CD14-positive monocyte (primary cell): ENCODE measurements around the gene MEP1A. TPM values are rescaled to one million over a fixed set of nuclear protein-coding genes. Genes with fewer than 3 reads are reported as not detected.

ENCODE experiments used
- DNase-seq, 3 donors: peaks; one replicate each; pipeline ENCODE4 v3.0.0-alpha.2; 2011 to 2022
- H2AFZ ChIP-seq: 2 replicates; pipeline ENCODE4 v1.6.0; 2012; ENCODE audit warnings: mild to moderate bottlenecking, low read depth, low read length, inconsistent platforms; ENCODE audit not compliant: insufficient read depth, poor library complexity, severe bottlenecking
- H3K27ac ChIP-seq, 2 donors: 1 replicate in 1 of 2; 2 replicates in 1 of 2; pipeline ENCODE4 v1.5.1; 2012 to 2013; ENCODE audit warnings: low read length in 2 of 2, control low read depth in 1 of 2, inconsistent platforms in 1 of 2, low read depth in 1 of 2, mild to moderate bottlenecking in 1 of 2
- H3K27me3 ChIP-seq, 2 donors: one replicate each; pipeline versions ENCODE4 v1.6.0 to v1.6.1; 2011 to 2013; ENCODE audit warnings: low read length in 2 of 2; ENCODE audit not compliant: control insufficient read depth in 2 of 2, insufficient read depth in 2 of 2
- H3K36me3 ChIP-seq, 2 donors: replicated peaks in 1 of 2; 1 replicate in 1 of 2; 2 replicates in 1 of 2; pipeline versions ENCODE4 v1.5.1 to v1.6.1; 2012 to 2013; ENCODE audit warnings: low read length in 2 of 2, control low read depth in 1 of 2, inconsistent platforms in 1 of 2, mild to moderate bottlenecking in 1 of 2; ENCODE audit not compliant: insufficient read depth in 2 of 2, control insufficient read depth in 1 of 2
- H3K4me1 ChIP-seq, 2 donors: 1 replicate in 1 of 2; 2 replicates in 1 of 2; pipeline versions ENCODE4 v1.5.1 to v1.6.1; 2012 to 2013; ENCODE audit warnings: low read length in 2 of 2, control low read depth in 1 of 2, inconsistent platforms in 1 of 2, mild to moderate bottlenecking in 1 of 2, moderate library complexity in 1 of 2; ENCODE audit not compliant: insufficient read depth in 2 of 2, control insufficient read depth in 1 of 2
- H3K4me2 ChIP-seq: replicated peaks from 2 replicates; pipeline ENCODE3; 2012; ENCODE audit warnings: low read length, moderate library complexity, mild to moderate bottlenecking; ENCODE audit not compliant: poor library complexity, severe bottlenecking; ENCODE audit errors: extremely low read depth
- H3K4me3 ChIP-seq, 3 experiments: fragments of 200-600 bp in 1 of 3; sonication (generic) in 1 of 3; replicated peaks in 1 of 3; 1 replicate in 2 of 3; 2 replicates in 1 of 3; pipeline ENCODE4 v1.5.1; 2011 to 2013; ENCODE audit warnings: low read length in 3 of 3, mild to moderate bottlenecking in 3 of 3, control low read depth in 2 of 3, low read depth in 2 of 3, inconsistent platforms in 1 of 3, moderate library complexity in 1 of 3
- H3K79me2 ChIP-seq: 2 replicates; pipeline ENCODE4 v1.6.0; 2012; ENCODE audit warnings: mild to moderate bottlenecking, control low read depth, inconsistent platforms, low read length, moderate library complexity; ENCODE audit not compliant: insufficient read depth
- H3K9ac ChIP-seq: 2 replicates; pipeline ENCODE4 v1.6.0; 2017; ENCODE audit warnings: low read length, mild to moderate bottlenecking; ENCODE audit not compliant: insufficient read depth, poor library complexity, severe bottlenecking
- H3K9me3 ChIP-seq, 2 donors: replicated peaks in 1 of 2; 1 replicate in 1 of 2; 2 replicates in 1 of 2; pipeline versions ENCODE4 v1.5.1 to v1.6.1; 2012 to 2013; ENCODE audit warnings: low read length in 2 of 2, control low read depth in 1 of 2; ENCODE audit not compliant: control insufficient read depth in 1 of 2, insufficient read depth in 1 of 2
- H4K20me1 ChIP-seq: 2 replicates; pipeline ENCODE4 v1.6.0; 2012; ENCODE audit warnings: mild to moderate bottlenecking, low read length, control low read depth, moderate library complexity; ENCODE audit not compliant: insufficient read depth
- H3K27ac Mint-ChIP-seq, 7 donors: one replicate each; pipeline ENCODE4 v1.8.0; 2020; ENCODE audit warnings: mild to moderate bottlenecking in 7 of 7, mixed read lengths in 7 of 7, moderate library complexity in 6 of 7, inconsistent platforms in 2 of 7
- H3K27me3 Mint-ChIP-seq, 3 donors: one replicate each; pipeline ENCODE4 v1.8.0; 2021 to 2022; ENCODE audit warnings: low read depth in 3 of 3, mild to moderate bottlenecking in 3 of 3, mixed read lengths in 3 of 3, moderate library complexity in 3 of 3, inconsistent platforms in 1 of 3
- H3K36me3 Mint-ChIP-seq, 2 donors: one replicate each; pipeline ENCODE4 v1.8.0; 2020; ENCODE audit warnings: mixed read lengths in 2 of 2, inconsistent platforms in 1 of 2, mild to moderate bottlenecking in 1 of 2
- H3K4me1 Mint-ChIP-seq: one replicate; pipeline ENCODE4 v1.8.0; 2020; ENCODE audit warnings: mild to moderate bottlenecking, mixed read lengths
- H3K4me3 Mint-ChIP-seq, 2 donors: one replicate each; pipeline ENCODE4 v1.8.0; 2020; ENCODE audit warnings: mild to moderate bottlenecking in 2 of 2, mixed read lengths in 2 of 2, moderate library complexity in 1 of 2
- H3K9me3 Mint-ChIP-seq, 7 donors: one replicate each; pipeline ENCODE4 v1.8.0; 2020 to 2022; ENCODE audit warnings: mixed read lengths in 7 of 7, mild to moderate bottlenecking in 6 of 7, moderate library complexity in 6 of 7, inconsistent platforms in 2 of 7
- WGBS: methylation state at CpG from one replicate; pipeline ENCODE4 v1.1.5; 2013; ENCODE audit warnings: missing lambda C conversion rate; ENCODE audit not compliant: insufficient coverage; 5-methylcytosine and 5-hydroxymethylcytosine counted together
- intact Hi-C, 2 donors: fragments of 100-400 bp; cut with micrococcal nuclease; formaldehyde crosslinking; loops; one replicate each; pipeline versions ENCODE4 v1.15.0 to v1.15.1; 2023
- polyA plus RNA-seq, 3 donors: library from polyadenylated mRNA; depleted of rRNA in 1 of 3; unstranded in 2 of 3; stranded (reverse) in 1 of 3; fragments of 300-500 nt in 2 of 3; fragments of >200 nt in 1 of 3; fragmentation: Illumina TruSeq in 2 of 3; gene quantifications; 1 replicate in 2 of 3; 2 replicates in 1 of 3; pipeline ENCODE4 v1.2.3, GENCODE V29; 2012 to 2021
- TF ChIP-seq, protein P1 (sequence below): fragments of 200-600 bp; IDR thresholded peaks from one replicate; pipeline ENCODE4 v1.8.0; 2022; ENCODE audit warnings: antibody characterized with exemption, mild to moderate bottlenecking

Gene MEP1A
- polyA plus RNA-seq, 3 donors, result 0.05 to 0.10 (median 0.07) TPM

DNA sequence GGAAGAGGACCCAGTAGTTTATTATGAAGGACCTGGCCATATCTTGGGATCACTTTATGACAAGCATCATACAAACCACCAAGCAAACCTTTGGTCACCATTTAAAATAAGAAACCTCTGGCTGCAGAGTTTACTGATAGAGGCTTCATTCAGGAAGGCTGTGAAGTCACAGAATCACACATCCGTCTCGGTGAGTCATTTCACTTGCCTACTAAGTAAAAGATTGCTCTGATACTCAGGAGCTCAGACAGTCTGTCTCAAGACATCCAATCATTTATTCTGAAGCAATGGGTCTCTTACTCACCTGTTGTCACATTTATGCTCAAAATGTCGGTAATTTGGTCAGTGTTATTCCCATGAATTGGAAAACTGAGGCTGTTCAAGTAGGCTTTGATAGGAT lies 94.8 kb downstream of the MEP1A start:
- Histone ChIP-seq H3K27ac (no peak overlapping the region), H4K20me1 (no peaks in the 10 kb centered on the region), H3K4me2 (no peak overlapping the region), H3K4me3 (no peak overlapping the region), H3K9me3 (no peaks in the 10 kb centered on the region), H3K4me1 (no peaks in the 10 kb centered on the region), H3K9ac (no peak overlapping the region), H2AFZ (no peak overlapping the region), H3K36me3 (no peaks in the 10 kb centered on the region), H3K27me3 (no peaks in the 10 kb centered on the region), H3K79me2 (no peaks in the 10 kb centered on the region)
- no peak for DNase-seq
- TF ChIP-seq, protein P1, sequence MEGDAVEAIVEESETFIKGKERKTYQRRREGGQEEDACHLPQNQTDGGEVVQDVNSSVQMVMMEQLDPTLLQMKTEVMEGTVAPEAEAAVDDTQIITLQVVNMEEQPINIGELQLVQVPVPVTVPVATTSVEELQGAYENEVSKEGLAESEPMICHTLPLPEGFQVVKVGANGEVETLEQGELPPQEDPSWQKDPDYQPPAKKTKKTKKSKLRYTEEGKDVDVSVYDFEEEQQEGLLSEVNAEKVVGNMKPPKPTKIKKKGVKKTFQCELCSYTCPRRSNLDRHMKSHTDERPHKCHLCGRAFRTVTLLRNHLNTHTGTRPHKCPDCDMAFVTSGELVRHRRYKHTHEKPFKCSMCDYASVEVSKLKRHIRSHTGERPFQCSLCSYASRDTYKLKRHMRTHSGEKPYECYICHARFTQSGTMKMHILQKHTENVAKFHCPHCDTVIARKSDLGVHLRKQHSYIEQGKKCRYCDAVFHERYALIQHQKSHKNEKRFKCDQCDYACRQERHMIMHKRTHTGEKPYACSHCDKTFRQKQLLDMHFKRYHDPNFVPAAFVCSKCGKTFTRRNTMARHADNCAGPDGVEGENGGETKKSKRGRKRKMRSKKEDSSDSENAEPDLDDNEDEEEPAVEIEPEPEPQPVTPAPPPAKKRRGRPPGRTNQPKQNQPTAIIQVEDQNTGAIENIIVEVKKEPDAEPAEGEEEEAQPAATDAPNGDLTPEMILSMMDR, result no peak
- Mint-ChIP-seq H3K36me3 (no peaks in the 10 kb centered on the region), H3K27ac (no peak overlapping the region), H3K9me3 (peaks cover 0 to 2% (median 0%) of the 10 kb centered on the region in 7 donors), H3K4me1 (no peaks in the 10 kb centered on the region), H3K4me3 (no peak overlapping the region), H3K27me3 (peaks cover 0 to 4% (median 0%) of the 10 kb centered on the region in 3 donors)
- intact Hi-C loops, result no loop called here
- 92% methylated on average over 2 of the region's 3 CpGs for WGBS

DNA sequence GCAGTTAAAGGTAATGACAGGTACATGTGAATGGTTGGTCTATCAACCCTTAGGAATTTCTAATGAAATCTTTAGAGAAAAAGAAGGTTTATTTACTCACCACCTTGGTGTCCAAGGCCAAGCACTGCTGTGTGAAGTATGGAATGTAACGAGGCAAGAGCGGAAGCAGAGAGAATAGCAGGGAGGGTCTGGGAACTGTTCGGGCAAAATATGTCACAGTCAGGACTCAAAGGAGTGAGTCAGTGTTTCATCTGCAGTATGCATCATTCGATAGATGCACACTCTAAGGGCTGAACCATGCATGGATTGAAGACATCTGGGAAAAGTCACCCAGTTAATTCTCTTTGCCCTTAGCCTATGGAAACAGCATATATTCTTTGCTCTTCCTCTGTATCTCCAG lies 95.4 kb downstream of the MEP1A start:
- H3K79me2 ChIP-seq, result no peaks in the 10 kb centered on the region
- H3K36me3 Mint-ChIP-seq, result no peaks in the 10 kb centered on the region
- 98% methylated on average over 4 of the region's 4 CpGs for WGBS
- no peak overlapping the region for H3K27ac Mint-ChIP-seq
- H3K27me3 Mint-ChIP-seq, result peaks cover 0 to 4% (median 0%) of the 10 kb centered on the region in 3 donors
- no peak overlapping the region for H3K4me3 ChIP-seq
- H3K27me3 ChIP-seq, result no peaks in the 10 kb centered on the region
- intact Hi-C loops, result no loop called here
- no peak overlapping the region for H3K27ac ChIP-seq
- no peak for DNase-seq
- H4K20me1 ChIP-seq, result no peaks in the 10 kb centered on the region
- no peak overlapping the region for H3K9ac ChIP-seq
- no peak overlapping the region for H3K4me2 ChIP-seq
- no peak overlapping the region for H3K4me3 Mint-ChIP-seq
- H2AFZ ChIP-seq, result no peak overlapping the region
- no peaks in the 10 kb centered on the region for H3K9me3 ChIP-seq
- TF ChIP-seq, protein P1, result no peak
- peaks cover 0 to 2% (median 0%) of the 10 kb centered on the region in 7 donors for H3K9me3 Mint-ChIP-seq
- no peaks in the 10 kb centered on the region for H3K4me1 ChIP-seq
- H3K4me1 Mint-ChIP-seq, result no peaks in the 10 kb centered on the region
- H3K36me3 ChIP-seq, result no peaks in the 10 kb centered on the region

Other genes with a start within 250 kb of the MEP1A start
- not detected for gene CYP39A1, start 140.6 kb upstream of the MEP1A start, polyA plus RNA-seq
- 1 to 10 TPM in 1 of 3 donors, under 1 TPM in 1, not detected in 1; 0.34 to 1.7 TPM for gene SLC25A27, start 140.4 kb upstream of the MEP1A start, polyA plus RNA-seq
- gene TDRD6, start 105.5 kb upstream of the MEP1A start, polyA plus RNA-seq, result under 1 TPM in 2 of 3 donors, not detected in 1; 0.29 to 0.94 TPM
- gene PLA2G7, start 58.0 kb upstream of the MEP1A start, polyA plus RNA-seq, result 10 to 100 TPM; 10.2 to 53.5 (median 24.4) TPM
- gene ANKRD66, start 46.5 kb upstream of the MEP1A start, polyA plus RNA-seq, result not detected
- not detected for gene ADGRF5, start 128.5 kb downstream of the MEP1A start, polyA plus RNA-seq
- under 1 TPM in 1 of 3 donors, not detected in 2; 0.03 TPM for gene ADGRF1, start 248.9 kb downstream of the MEP1A start, polyA plus RNA-seq